IPS-20b (cell line): ENCODE results near the gene ANKRD23.

ENCODE experiments used
- H3K27ac ChIP-seq: one replicate; pipeline ENCODE4 v1.5.1; 2013; ENCODE audit warnings: low read length
- H3K27me3 ChIP-seq: 2 replicates; pipeline ENCODE4 v1.6.1; 2013; ENCODE audit warnings: mild to moderate bottlenecking, low read length, inconsistent platforms; ENCODE audit not compliant: insufficient read depth
- H3K36me3 ChIP-seq: 2 replicates; pipeline ENCODE4 v1.6.1; 2013; ENCODE audit warnings: low read depth, mild to moderate bottlenecking, inconsistent platforms, low read length, moderate library complexity; ENCODE audit not compliant: insufficient read depth
- H3K4me1 ChIP-seq: 2 replicates; pipeline ENCODE4 v1.6.1; 2013; ENCODE audit warnings: mild to moderate bottlenecking, control low read depth, inconsistent platforms, low read length, moderate library complexity; ENCODE audit not compliant: insufficient read depth
- H3K4me3 ChIP-seq: 2 replicates; pipeline ENCODE4 v1.5.1; 2013; ENCODE audit warnings: mild to moderate bottlenecking, low read length, inconsistent platforms
- H3K9ac ChIP-seq: 2 replicates; pipeline ENCODE4 v1.6.1; 2013; ENCODE audit warnings: low read depth, mild to moderate bottlenecking, inconsistent platforms, low read length, moderate library complexity
- H3K9me3 ChIP-seq: 2 replicates; pipeline ENCODE4 v1.6.1; 2013; ENCODE audit warnings: mild to moderate bottlenecking, low read depth, low read length, inconsistent platforms; ENCODE audit not compliant: insufficient read depth

Gene ANKRD23

DNA sequence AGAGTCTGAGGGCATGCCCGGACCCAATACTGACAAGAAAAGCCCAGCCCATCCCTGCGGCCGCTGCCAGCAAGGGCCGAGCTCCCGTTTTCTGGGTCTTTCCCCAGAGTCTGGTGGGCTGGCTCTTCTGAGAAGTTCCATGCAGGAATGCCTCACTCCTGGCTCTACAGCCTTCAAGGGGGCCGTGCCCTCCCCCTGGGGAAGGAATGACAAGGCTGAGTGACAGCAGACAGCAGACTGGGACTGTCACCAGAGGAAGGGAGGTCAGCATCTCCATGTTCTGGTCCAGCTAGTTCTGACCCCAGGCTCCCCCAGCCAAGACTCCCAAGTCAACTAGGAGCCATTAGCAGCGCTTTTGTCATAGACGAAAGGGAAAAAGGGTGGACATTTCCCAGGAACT is 39.1 kb upstream of the ANKRD23 start:
- Histone ChIP-seq H3K4me1 (peaks cover 23% of the 10 kb centered on the region), H3K27ac (no peak overlapping the region), H3K27me3 (peaks cover 5% of the 10 kb centered on the region; the same call in 1 of the 2 replicates), H3K9ac (no peak overlapping the region), H3K9me3 (no peaks in the 10 kb centered on the region), H3K4me3 (no peak overlapping the region), H3K36me3 (no peaks in the 10 kb centered on the region)

DNA sequence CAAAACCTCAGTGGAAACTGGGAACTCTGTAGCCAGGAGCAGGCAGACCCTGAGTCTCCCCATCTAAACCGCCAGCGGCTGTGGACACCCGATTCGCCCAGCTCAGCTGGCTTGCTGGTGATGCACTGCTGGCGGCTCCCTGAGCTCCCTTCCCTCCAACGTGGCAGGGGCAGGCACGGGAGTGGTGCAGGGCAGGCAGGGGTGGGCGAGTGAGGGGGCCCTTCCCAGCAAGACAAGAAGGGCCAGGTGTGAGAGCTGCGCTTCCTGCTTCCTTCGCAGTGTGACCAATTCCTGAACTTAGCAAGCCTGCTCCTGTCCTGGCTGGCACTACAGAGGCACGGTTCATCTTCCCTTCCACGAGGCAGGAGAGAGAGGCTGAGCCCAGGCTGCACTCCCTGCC is 38.4 kb upstream of the ANKRD23 start:
- H3K9ac ChIP-seq = peak overlapping the region; percentile 38; the same call in 1 of the 2 replicates
- H3K27me3 ChIP-seq = peaks cover 5% of the 10 kb centered on the region; the same call in 1 of the 2 replicates

DNA sequence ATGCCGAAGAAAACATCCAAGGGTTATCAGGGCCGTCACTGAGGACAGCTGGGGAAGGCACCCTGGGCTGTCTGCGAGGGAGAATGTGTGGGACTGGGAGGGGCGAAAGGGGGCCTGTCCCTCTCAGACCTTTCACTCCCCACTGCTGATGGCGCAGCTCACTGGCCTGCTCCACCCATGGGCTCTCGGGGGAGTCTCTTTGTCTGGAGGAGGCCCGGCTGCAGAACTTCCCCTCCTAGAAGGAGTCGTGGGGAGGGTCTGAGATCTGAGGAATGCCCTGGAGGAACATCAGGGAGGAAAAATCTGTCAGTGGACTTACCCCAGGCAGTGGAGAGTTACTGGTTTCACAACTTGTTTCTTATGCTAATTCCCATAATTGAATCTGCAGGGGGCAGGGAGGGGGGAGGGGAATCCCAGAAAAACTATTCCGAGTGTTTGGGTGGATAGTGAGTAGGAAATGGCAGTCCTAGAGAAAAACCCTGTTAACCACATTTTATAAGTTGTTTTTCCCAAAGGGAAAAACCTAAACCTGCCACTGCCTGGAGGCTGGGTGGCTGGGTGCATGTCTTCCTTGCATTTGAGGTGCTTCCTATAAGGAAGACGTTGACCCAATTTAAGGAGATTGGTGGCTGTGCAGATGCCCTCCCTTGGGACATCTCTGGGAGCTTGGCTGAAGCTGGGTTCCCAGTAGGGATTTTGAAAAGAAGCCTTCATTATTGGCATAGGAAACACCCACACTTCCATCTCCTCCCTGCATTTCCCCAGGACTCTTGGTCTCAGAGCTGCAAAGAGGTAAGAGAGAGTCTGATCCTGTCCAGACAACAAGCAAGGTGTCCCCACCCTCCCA is 37.8 kb upstream of the ANKRD23 start:
- Histone ChIP-seq H3K9ac (peak overlapping the region; percentile 38; the same call in 1 of the 2 replicates), H3K27me3 (peaks cover 5% of the 10 kb centered on the region; the same call in 1 of the 2 replicates), H3K9me3 (no peaks in the 10 kb centered on the region), H3K4me3 (peak overlapping the region; percentile 43), H3K36me3 (no peaks in the 10 kb centered on the region), H3K4me1 (peaks cover 19% of the 10 kb centered on the region), H3K27ac (peak overlapping the region; percentile 41)

More for the DNA sequence above, 38.4 kb upstream of the ANKRD23 start:
- Histone ChIP-seq H3K27ac (no peak overlapping the region), H3K4me3 (peak overlapping the region; percentile 43; the same call in 1 of the 2 replicates), H3K36me3 (no peaks in the 10 kb centered on the region), H3K9me3 (no peaks in the 10 kb centered on the region), H3K4me1 (peaks cover 19% of the 10 kb centered on the region)

DNA sequence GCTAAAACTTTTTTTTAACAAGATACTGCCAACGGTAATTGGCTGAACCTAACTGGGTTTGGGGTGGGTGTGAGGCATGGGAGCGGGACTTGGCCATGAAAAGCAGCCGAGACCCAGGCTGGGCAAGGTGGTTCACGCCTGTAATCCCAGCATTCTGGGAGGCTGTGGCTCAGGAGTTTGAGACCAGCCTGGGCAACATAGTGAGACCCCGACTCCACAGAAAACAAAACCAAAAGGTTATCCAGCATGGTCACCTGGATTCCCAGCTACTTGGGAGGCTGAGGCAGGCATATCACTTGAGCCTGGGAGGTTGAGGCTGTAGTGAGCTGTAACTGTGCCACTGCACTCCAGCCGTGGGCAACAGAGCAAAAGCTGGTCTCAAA is 37.1 kb upstream of the ANKRD23 start:
- H3K36me3 ChIP-seq = no peaks in the 10 kb centered on the region
- no peak overlapping the region for H3K27ac ChIP-seq
- H3K27me3 ChIP-seq = peaks cover 5% of the 10 kb centered on the region; the same call in 1 of the 2 replicates
- peak overlapping the region; percentile 38; the same call in 1 of the 2 replicates for H3K9ac ChIP-seq
- peaks cover 25% of the 10 kb centered on the region for H3K4me1 ChIP-seq
- peak overlapping the region; percentile 43; the same call in 1 of the 2 replicates for H3K4me3 ChIP-seq
- no peaks in the 10 kb centered on the region for H3K9me3 ChIP-seq

DNA sequence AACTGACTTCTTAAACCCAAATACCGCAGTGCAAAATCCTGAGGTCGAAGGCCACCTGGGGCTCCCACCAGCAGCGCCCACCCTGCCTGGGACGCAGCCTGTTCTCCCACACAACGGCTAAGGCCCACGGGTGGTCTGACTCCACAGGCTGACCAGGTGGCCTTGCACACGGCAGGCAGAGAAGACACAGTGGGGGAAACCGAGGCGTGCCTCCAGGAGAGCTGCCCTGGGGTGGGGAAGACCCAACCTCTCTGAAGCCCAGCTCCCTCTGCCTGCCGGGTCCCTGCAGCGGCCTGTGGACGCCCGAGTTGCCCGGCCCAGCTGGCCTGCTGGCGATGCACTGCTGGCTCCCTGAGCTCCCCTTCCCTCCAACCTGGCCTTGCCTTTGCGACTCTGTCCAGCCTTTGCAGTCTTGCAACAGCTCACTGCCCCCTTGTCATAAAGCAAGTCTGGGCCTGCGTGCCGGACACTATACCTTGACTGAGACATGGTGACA is 35.8 kb upstream of the ANKRD23 start:
- Histone ChIP-seq H3K27me3 (peaks cover 5% of the 10 kb centered on the region; the same call in 1 of the 2 replicates), H3K36me3 (no peaks in the 10 kb centered on the region), H3K4me3 (no peak overlapping the region), H3K9me3 (no peaks in the 10 kb centered on the region), H3K9ac (no peak overlapping the region), H3K4me1 (peaks cover 36% of the 10 kb centered on the region), H3K27ac (no peak overlapping the region)

DNA sequence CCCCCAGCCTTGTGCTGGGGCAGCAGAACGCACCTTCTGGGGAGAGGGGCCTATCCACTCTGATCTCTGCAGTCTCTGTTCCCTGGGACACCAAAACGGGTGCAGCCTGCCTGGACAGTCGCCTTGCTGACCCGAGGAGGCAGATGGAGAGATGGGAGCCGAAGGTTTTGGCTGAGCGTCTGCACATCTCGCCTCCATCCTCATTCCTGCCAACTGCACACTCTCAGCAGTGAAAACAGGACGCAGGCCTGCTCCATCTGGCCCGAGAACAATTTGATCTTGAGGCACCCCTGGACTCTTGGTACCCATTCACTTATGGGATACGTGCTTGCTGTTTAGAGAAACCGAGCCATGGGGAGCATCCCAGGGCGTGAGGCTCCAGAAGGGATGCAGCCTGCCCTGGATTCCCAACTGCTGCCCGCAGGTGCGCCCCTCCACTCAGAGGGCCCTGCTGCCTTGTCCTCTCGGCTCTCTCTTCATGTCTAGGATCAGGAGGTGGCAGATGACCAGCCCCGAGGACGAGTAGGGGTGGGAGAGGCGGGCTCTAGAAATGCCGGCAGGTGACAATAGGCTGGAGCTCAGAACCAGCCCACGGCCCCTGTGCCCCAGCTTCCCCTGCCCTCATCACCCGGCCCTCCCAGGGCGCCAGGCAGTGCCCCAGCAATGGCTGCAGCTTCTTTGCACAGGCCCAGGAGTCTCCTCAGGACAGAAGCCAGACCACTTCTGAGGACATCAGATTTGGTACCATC is 35.1 kb upstream of the ANKRD23 start:
- peaks cover 36% of the 10 kb centered on the region for H3K4me1 ChIP-seq

DNA sequence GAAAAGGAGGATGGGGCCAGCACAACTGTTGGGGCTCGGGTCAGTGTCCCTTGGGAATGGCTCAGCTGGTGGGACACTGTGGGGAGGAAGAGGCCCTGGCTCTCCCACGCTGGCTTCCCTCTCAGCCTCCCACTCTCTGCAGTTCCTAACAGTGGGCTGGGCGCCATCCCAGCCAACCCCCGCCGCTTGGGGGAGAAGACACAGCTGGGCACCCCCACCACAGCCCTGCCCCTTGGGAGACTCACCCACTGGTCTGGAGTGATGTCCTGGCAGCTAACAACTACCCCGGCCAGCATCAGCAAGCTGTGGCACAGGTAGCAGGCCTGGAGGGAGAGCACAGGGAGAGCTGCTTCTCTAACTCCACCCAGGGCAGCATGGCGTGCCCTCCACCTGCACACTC is 34.4 kb upstream of the ANKRD23 start:
- Histone ChIP-seq H3K4me3 (no peak overlapping the region), H3K36me3 (no peaks in the 10 kb centered on the region), H3K9ac (no peak overlapping the region), H3K4me1 (peaks cover 36% of the 10 kb centered on the region), H3K27ac (no peak overlapping the region), H3K27me3 (peaks cover 5% of the 10 kb centered on the region; the same call in 1 of the 2 replicates), H3K9me3 (no peaks in the 10 kb centered on the region)

More for the DNA sequence above, 35.1 kb upstream of the ANKRD23 start:
- Histone ChIP-seq H3K9ac (no peak overlapping the region), H3K27me3 (peaks cover 5% of the 10 kb centered on the region; the same call in 1 of the 2 replicates), H3K9me3 (no peaks in the 10 kb centered on the region), H3K4me3 (no peak overlapping the region), H3K36me3 (no peaks in the 10 kb centered on the region), H3K27ac (no peak overlapping the region)

DNA sequence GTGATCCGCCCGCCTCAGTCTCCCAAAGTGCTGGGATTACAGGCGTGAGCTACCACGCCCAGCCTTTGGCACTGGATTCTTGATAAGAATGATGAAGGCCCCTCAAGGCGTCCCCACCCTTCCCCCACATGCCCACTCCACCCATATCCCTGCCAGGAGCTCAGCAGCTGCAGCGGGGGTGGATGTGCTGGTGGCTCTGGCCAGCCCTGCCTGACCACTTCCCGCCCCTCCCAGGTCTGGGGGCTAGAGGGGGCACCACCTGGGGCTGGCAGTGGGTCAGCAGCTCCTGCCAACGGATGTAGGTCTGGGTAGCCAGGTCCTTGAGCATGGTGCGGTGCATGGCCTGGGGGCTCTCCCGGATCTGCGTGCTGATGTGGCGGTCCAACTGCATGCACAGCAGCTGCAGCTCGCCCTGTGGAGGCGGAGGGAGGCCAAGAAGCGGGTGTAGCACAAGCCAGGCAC is 33.8 kb upstream of the ANKRD23 start:
- H3K4me1 ChIP-seq = peaks cover 34% of the 10 kb centered on the region

DNA sequence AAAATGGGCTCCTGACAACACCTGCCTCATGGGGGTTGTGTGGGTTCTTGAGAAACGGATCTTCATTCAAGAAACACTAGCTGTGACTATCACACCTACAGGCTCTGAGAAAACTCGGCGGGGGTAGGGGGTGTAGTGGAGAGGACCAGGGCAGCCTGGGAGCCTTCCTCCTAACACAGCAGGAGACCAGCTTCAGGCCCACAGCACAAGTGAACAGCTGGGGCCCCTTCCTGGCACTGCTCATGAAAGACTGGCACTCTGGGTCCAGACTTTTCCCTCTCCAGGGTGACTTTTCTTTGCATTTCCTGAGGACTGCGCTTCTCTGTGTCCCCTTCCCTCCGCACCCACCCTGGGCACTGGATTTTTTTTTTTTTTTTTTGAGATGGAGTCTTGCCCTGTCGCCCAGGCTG is 33.2 kb upstream of the ANKRD23 start:
- no peak overlapping the region for H3K27ac ChIP-seq
- no peaks in the 10 kb centered on the region for H3K9me3 ChIP-seq
- peaks cover 28% of the 10 kb centered on the region; the same call in 1 of the 2 replicates for H3K4me1 ChIP-seq
- no peaks in the 10 kb centered on the region for H3K36me3 ChIP-seq
- H3K4me3 ChIP-seq = no peak overlapping the region
- H3K27me3 ChIP-seq = no peaks in the 10 kb centered on the region
- no peak overlapping the region for H3K9ac ChIP-seq

More for the DNA sequence above, 33.8 kb upstream of the ANKRD23 start:
- H3K9me3 ChIP-seq = no peaks in the 10 kb centered on the region
- H3K27ac ChIP-seq = no peak overlapping the region
- H3K4me3 ChIP-seq = no peak overlapping the region
- H3K27me3 ChIP-seq = peaks cover 4% of the 10 kb centered on the region; the same call in 1 of the 2 replicates
- no peak overlapping the region for H3K9ac ChIP-seq
- no peaks in the 10 kb centered on the region for H3K36me3 ChIP-seq

DNA sequence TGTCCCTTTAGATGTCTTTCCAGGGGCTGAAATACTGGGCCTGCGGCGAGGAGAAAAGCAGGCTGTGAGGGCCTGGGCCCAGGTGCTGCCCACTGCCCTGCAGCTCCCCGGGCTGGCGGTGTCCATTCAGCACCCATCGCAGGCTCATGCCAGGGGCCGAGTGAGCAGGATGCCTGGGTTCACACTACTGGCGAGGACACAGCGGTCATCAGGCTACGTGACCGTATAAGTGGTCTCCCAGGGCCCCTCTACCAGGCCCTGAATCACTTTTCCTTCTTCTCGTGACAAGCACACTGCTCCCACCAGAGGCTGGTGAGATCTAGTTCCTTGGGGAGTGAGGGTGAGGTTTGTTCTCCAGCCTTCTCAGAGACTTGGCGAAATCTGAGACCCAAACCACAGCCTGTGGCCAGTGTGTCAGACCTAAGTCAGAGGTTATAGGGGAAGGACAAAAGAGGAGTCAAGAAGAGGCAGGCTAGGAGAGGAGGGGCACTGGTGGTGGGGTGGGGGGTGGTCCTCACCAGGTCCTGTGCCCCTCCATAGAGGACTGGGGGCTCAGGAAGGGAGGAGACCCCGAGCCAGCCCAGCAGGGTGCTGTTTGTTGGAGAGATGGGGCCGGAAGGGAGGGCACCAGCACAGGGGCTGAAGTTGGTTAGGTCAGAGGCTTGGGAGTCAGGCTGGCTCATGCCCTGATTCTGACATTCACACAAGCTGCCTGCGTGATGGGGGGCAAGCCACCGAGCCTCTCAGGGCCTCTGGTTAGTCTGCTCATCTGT is 32.6 kb upstream of the ANKRD23 start:
- Histone ChIP-seq H3K36me3 (no peaks in the 10 kb centered on the region), H3K4me1 (peaks cover 24% of the 10 kb centered on the region; the same call in 1 of the 2 replicates), H3K27ac (no peak overlapping the region), H3K9ac (no peak overlapping the region), H3K4me3 (no peak overlapping the region), H3K9me3 (no peaks in the 10 kb centered on the region), H3K27me3 (no peaks in the 10 kb centered on the region)
